Suprapubic skin (tissue), 4 donors: Measurements from ENCODE around the gene DNAH12.

Source experiments
- CTCF ChIP-seq, 2 donors: fragments of 200-600 bp in 1 of 2; fragments of 450-650 bp in 1 of 2; sonication (generic) in 1 of 2; IDR thresholded peaks; one replicate each; pipeline ENCODE4 v1.5.1; 2016 to 2019; ENCODE audit warnings: antibody characterized with exemption in 2 of 2, mild to moderate bottlenecking in 1 of 2, moderate library complexity in 1 of 2
- EP300 ChIP-seq: sonication (generic); formaldehyde crosslinking; IDR thresholded peaks from one replicate; pipeline ENCODE4 v1.6.1; 2017; ENCODE audit warnings: antibody characterized with exemption
- POLR2A ChIP-seq, 2 donors: fragments of 450-650 bp; IDR thresholded peaks; one replicate each; pipeline ENCODE4 v1.6.1; 2017; ENCODE audit warnings: antibody characterized with exemption in 2 of 2, mild to moderate bottlenecking in 2 of 2, moderate library complexity in 2 of 2
- POLR2AphosphoS5 ChIP-seq, 3 donors: sonication (generic); formaldehyde crosslinking; IDR thresholded peaks; one replicate each; pipeline ENCODE4 v1.6.1; 2017; ENCODE audit warnings: antibody characterized with exemption in 3 of 3

GRCh38 chr3:57309769-57310360, 234.3 kb downstream of the DNAH12 start:
- TF ChIP-seq CTCF (IDR thresholded peaks at IDR 0.05) (no peak), EP300 (no peak), POLR2AphosphoS5 (IDR thresholded peaks at IDR 0.05) (no peak), POLR2A (IDR thresholded peaks at IDR 0.05) (no peak)
